Measurements from ENCODE around the gene ROR2. TPM values are rescaled to one million over a fixed set of nuclear protein-coding genes. Genes with fewer than 3 reads are reported as not detected.

ROR2 gene
- total RNA-seq, 2 experiments from 2014 or later, result not detected

DNA sequence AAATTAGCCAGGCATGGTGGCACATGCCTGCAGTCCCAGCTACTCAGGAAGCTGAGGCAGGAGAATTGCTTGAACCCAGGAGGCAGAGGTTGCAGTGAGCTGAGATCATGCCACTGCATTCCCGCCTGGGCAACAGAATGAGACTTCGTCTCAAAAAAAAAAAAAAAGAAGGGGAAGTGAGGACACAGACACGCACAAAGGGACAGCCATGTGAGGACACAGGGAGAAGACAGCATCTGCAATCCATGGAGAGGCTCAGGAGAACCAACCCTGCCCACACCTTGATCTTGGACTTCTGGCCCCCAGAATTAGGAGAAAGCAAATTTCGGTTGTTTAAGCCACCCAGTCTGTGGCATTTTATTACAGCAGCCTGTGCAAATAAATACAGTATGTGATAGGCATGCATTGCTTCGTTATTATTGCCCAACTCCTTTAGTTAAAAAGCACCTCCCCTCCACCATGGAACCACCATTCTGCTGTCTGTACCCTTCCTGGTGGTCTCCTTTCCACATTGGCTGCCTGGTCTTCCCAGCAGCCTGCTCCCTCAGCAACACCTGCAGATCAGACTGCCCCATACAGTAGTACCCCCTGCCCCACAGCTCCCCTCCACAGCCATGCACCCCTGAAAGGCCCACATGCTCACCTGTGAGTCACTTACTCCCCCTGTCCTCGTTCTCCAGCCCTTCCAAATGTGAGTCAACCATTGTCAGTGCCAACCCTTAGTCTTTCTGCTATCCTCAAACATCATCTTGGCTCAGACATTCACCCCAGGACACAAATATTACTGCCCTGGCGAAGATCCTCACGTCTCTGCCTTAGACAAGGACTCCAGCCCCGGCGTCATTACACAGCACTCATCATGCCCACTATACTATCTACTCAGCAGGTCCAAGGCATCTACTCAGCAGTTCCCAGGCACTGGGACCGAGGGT lies 128.8 kb downstream of the ROR2 start:
- Mint-ChIP-seq H3K27me3 (no peaks in the 10 kb centered on the region), H3K9me3 (no peaks in the 10 kb centered on the region), H3K4me1 (ENCODE audit: low read depth) (no peaks in the 10 kb centered on the region), H3K27ac (no peak overlapping the region), H3K4me3 (no peak overlapping the region), H3K36me3 (ENCODE audit: low read depth) (no peaks in the 10 kb centered on the region)
- ChIA-PET POLR2A (no interaction called here), CTCF (no interaction called here)
- Histone ChIP-seq H3K27ac (ENCODE audit: low read depth in 1 of 2, low read length in 2 of 2) (no peak overlapping the region), H3K36me3 (ENCODE audit: insufficient read depth, low read length) (no peaks in the 10 kb centered on the region), H3K27me3 (ENCODE audit: control insufficient read depth in 1 of 2, insufficient read depth in 2 of 2, low read length in 2 of 2) (peaks cover 0 to 3% of the 10 kb centered on the region in 2 experiments), H3K9me3 (ENCODE audit: control insufficient read depth in 1 of 2, insufficient read depth in 1 of 2, low read length in 2 of 2) (no peaks in the 10 kb centered on the region), H3K4me3 (ENCODE audit: low read length) (no peak overlapping the region), H3K4me1 (ENCODE audit: insufficient read depth, low read length) (no peaks in the 10 kb centered on the region)
- TF ChIP-seq, protein P1, sequence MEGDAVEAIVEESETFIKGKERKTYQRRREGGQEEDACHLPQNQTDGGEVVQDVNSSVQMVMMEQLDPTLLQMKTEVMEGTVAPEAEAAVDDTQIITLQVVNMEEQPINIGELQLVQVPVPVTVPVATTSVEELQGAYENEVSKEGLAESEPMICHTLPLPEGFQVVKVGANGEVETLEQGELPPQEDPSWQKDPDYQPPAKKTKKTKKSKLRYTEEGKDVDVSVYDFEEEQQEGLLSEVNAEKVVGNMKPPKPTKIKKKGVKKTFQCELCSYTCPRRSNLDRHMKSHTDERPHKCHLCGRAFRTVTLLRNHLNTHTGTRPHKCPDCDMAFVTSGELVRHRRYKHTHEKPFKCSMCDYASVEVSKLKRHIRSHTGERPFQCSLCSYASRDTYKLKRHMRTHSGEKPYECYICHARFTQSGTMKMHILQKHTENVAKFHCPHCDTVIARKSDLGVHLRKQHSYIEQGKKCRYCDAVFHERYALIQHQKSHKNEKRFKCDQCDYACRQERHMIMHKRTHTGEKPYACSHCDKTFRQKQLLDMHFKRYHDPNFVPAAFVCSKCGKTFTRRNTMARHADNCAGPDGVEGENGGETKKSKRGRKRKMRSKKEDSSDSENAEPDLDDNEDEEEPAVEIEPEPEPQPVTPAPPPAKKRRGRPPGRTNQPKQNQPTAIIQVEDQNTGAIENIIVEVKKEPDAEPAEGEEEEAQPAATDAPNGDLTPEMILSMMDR (IDR thresholded peaks at IDR 0.05), result no peak
- intact Hi-C loops (cut with DNase I, micrococcal nuclease), result no loop called here
- DNase-seq (no peak), ATAC-seq (ENCODE audit: poor library complexity) (no peak)

DNA sequence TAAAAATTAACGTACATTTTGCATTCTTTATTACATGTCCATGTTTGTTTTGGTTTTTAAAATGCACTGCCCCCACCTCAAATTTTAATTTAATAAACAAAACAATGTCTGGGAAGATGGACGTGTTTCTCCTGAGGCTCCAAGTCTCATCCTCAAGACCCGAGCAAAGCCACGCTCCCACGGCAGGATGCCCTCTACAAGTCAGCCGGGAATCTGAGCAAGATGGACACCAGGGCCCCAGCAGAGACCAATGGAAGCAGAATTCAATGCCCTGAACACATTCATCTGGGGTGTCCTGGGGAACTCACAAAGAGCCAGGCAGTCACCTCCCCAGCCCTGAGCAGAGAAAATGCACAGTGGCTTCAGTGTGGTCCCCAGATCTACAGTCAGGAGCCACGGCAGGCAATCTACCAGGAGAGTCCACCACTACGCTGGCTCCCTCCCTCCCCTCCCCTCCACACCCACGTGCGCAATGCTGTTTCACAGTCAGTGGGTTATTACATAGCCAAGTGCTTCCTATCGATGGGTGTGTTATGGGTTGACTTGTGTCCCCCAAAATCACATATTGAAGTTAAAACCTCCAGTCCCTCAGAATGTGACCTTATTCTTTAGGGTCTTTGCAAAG lies 129.8 kb downstream of the ROR2 start:
- Histone ChIP-seq H3K4me3 (ENCODE audit: low read length) (no peak overlapping the region), H3K27ac (ENCODE audit: low read depth in 1 of 2, low read length in 2 of 2) (no peak overlapping the region), H3K9me3 (ENCODE audit: control insufficient read depth in 1 of 2, insufficient read depth in 1 of 2, low read length in 2 of 2) (no peaks in the 10 kb centered on the region), H3K36me3 (ENCODE audit: insufficient read depth, low read length) (no peaks in the 10 kb centered on the region), H3K4me1 (ENCODE audit: insufficient read depth, low read length) (no peaks in the 10 kb centered on the region), H3K27me3 (ENCODE audit: control insufficient read depth in 1 of 2, insufficient read depth in 2 of 2, low read length in 2 of 2) (peaks cover 0 to 3% of the 10 kb centered on the region in 2 experiments)
- Mint-ChIP-seq H3K36me3 (ENCODE audit: low read depth) (no peaks in the 10 kb centered on the region), H3K4me3 (no peak overlapping the region), H3K9me3 (no peaks in the 10 kb centered on the region), H3K4me1 (ENCODE audit: low read depth) (no peaks in the 10 kb centered on the region), H3K27ac (no peak overlapping the region), H3K27me3 (no peaks in the 10 kb centered on the region)
- CTCF ChIA-PET, result no interaction called here
- TF ChIP-seq, protein P1 (IDR thresholded peaks at IDR 0.05), result no peak
- POLR2A ChIA-PET, result no interaction called here
- intact Hi-C loops (cut with DNase I, micrococcal nuclease), result no loop called here
- ATAC-seq (ENCODE audit: poor library complexity) (no peak), DNase-seq (no peak)

DNA sequence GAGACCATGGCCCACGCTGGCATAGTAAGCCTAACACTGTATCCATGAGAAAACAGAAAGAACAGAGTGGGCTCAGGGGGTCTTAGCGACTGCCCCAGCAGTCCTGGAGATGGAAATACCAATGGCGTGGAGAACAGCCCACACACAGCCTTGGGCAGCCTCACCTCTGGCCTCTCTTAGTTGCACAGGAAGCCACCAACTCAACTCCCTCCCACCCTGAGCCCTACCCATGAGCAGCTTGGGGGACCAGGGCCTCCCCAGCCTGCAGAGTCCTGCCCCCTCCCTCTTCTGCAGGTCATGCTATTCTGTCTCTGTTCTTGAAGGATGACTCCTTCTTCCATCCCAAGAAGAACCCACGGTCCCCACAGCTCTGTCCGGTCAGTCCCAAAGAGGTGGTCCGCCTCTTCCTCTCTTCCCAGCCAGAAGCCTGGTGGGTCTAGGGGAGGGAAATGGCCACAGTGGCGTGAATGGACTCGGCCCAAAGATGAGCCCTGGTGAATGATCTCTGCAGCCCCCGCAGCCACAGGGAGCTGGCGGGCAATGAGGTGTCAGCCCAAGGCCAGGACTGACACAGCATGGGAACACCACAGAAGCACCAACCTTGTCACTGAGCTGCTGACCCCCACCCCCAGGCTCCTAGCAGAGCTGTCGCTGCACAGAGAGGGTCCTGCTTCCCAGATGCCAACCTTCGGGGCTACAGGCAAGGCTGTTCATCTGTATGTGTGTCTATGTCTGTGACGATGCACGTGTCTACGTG lies 131.2 kb downstream of the ROR2 start:
- intact Hi-C loops (cut with DNase I, micrococcal nuclease), result no loop called here
- TF ChIP-seq, protein P1 (IDR thresholded peaks at IDR 0.05), result no peak
- Histone ChIP-seq H3K27me3 (ENCODE audit: control insufficient read depth in 1 of 2, insufficient read depth in 2 of 2, low read length in 2 of 2) (peaks cover 0 to 3% of the 10 kb centered on the region in 2 experiments), H3K27ac (ENCODE audit: low read depth in 1 of 2, low read length in 2 of 2) (no peak overlapping the region), H3K9me3 (ENCODE audit: control insufficient read depth in 1 of 2, insufficient read depth in 1 of 2, low read length in 2 of 2) (no peaks in the 10 kb centered on the region), H3K4me1 (ENCODE audit: insufficient read depth, low read length) (no peaks in the 10 kb centered on the region), H3K4me3 (ENCODE audit: low read length) (no peak overlapping the region), H3K36me3 (ENCODE audit: insufficient read depth, low read length) (no peaks in the 10 kb centered on the region)
- ATAC-seq (ENCODE audit: poor library complexity) (no peak), DNase-seq (no peak)
- no peak overlapping the region for H3K4me3 Mint-ChIP-seq
- no peaks in the 10 kb centered on the region for H3K36me3 Mint-ChIP-seq (ENCODE audit: low read depth)
- H3K27ac Mint-ChIP-seq, result no peak overlapping the region
- POLR2A ChIA-PET, result no interaction called here
- no peaks in the 10 kb centered on the region for H3K4me1 Mint-ChIP-seq (ENCODE audit: low read depth)
- CTCF ChIA-PET, result no interaction called here
- H3K9me3 Mint-ChIP-seq, result no peaks in the 10 kb centered on the region
- no peaks in the 10 kb centered on the region for H3K27me3 Mint-ChIP-seq

Measured in CD4-positive, alpha-beta T cell (primary cell).